GM19395 (cell line): ENCODE results near the gene TVP23C.
"Not testable (repeated sequence)": the region's sequence is repeated elsewhere in the genome, so short reads cannot be mapped to it uniquely, and the experiment has no call there.

Experiments used
- ATAC-seq: cut with Tn5 transposase; IDR thresholded peaks from one replicate; pipeline ENCODE4 v1.9.1; 2021; ENCODE audit warnings: mild to moderate bottlenecking, moderate library complexity; ENCODE audit not compliant: unreplicated experiment

The TVP23C gene

GRCh38 chr17:15533122-15533521 lies 30.2 kb downstream of the TVP23C start:
- not testable (repeated sequence) for ATAC-seq

- ATAC-seq, result not testable (repeated sequence)
Measured at GRCh38 chr17:15526292-15527218, 36.7 kb downstream of the TVP23C start.

GRCh38 chr17:15524990-15525985 lies 38.0 kb downstream of the TVP23C start:
- not testable (repeated sequence) for ATAC-seq

- no peak for ATAC-seq
Measured at GRCh38 chr17:15516150-15516549, 47.1 kb downstream of the TVP23C start.

- no peak for ATAC-seq
Measured at GRCh38 chr17:15514469-15514868, 48.8 kb downstream of the TVP23C start.

GRCh38 chr17:15513856-15514459 lies 49.3 kb downstream of the TVP23C start:
- ATAC-seq, result no peak

GRCh38 chr17:15513058-15513791 lies 50.1 kb downstream of the TVP23C start:
- no peak for ATAC-seq

GRCh38 chr17:15512071-15512709 lies 51.1 kb downstream of the TVP23C start:
- no peak for ATAC-seq

GRCh38 chr17:15511142-15511541 lies 52.1 kb downstream of the TVP23C start:
- ATAC-seq, result no peak

- ATAC-seq, result no peak
Measured at GRCh38 chr17:15510361-15510760, 52.9 kb downstream of the TVP23C start.

GRCh38 chr17:15509095-15509494 lies 54.2 kb downstream of the TVP23C start:
- no peak for ATAC-seq

- ATAC-seq, result no peak
Measured at GRCh38 chr17:15508466-15508865, 54.8 kb downstream of the TVP23C start.

- ATAC-seq, result no peak
Measured at GRCh38 chr17:15507896-15508295, 55.4 kb downstream of the TVP23C start.

GRCh38 chr17:15507001-15507400 lies 56.3 kb downstream of the TVP23C start:
- no peak for ATAC-seq

- not testable (repeated sequence) for ATAC-seq
Measured at GRCh38 chr17:15505708-15506107, 57.6 kb downstream of the TVP23C start.

- ATAC-seq, result no peak
Measured at GRCh38 chr17:15503731-15504130, 59.6 kb downstream of the TVP23C start.

- ATAC-seq, result peak; percentile 89
Measured at GRCh38 chr17:15502369-15503112, 60.7 kb downstream of the TVP23C start.

- no peak for ATAC-seq
Measured at GRCh38 chr17:15501793-15502192, 61.5 kb downstream of the TVP23C start.

GRCh38 chr17:15501282-15501681 lies 62.0 kb downstream of the TVP23C start:
- no peak for ATAC-seq
